ENCODE measurements around the gene MPP2.

DNA sequence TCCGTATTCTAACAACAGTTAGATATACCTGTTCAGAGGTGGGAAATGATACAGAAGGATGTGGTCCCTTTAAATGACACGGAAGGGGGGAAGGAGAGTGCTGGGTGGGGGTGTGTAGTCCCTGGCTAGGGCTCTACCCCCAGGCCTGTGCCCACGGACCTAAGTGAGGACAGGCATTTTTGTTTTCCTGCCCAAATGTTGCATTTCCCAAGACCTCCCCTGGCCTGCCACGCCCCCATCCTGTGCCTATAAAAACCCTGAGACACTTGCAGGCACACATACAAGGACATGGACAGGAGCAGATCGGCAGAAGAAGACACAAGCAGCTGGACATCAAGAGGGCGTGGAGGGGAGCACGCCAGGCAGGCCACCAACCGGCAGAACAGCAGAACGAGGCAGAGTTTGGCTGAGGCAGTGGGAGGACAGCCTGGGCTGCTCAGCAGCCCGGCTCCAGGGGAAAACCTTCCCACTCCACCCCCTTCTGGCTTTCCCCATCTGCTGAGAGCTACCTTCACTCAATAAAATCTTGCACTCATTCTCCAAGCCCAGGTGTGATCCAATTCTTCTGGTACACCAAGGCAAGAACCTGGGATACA lies 13.3 kb upstream of the MPP2 start:
- TF ChIP-seq POLR2A (IDR thresholded peaks at IDR 0.05; ENCODE audit: low read depth, low read length) (no peak), POLR2AphosphoS5 (IDR thresholded peaks at IDR 0.05; ENCODE audit: low read depth, low read length) (no peak)
